Endodermal cell (in vitro differentiated cells): ENCODE data around the gene KDM2B. TPM values are rescaled to one million over a fixed set of nuclear protein-coding genes. Genes with fewer than 3 reads are reported as not detected.
A peak's percentile ranks its signal among the peaks of the same experiment; 100 is the strongest.

Source experiments
- DNase-seq: peaks from one replicate; pipeline ENCODE4 v3.0.0-alpha.2; 2017
- H3K27ac ChIP-seq: 2 replicates; pipeline ENCODE4 v1.5.1; 2013; ENCODE audit warnings: mild to moderate bottlenecking, low read depth, low read length, moderate library complexity
- H3K27me3 ChIP-seq: 2 replicates; pipeline ENCODE4 v1.6.1; 2013; ENCODE audit warnings: mild to moderate bottlenecking, low read length, moderate library complexity; ENCODE audit not compliant: insufficient read depth, control insufficient read depth, poor library complexity, severe bottlenecking
- H3K36me3 ChIP-seq: 2 replicates; pipeline ENCODE4 v1.7.0; 2013; ENCODE audit warnings: mild to moderate bottlenecking, low read length, moderate library complexity; ENCODE audit not compliant: control insufficient read depth, insufficient read depth
- H3K4me1 ChIP-seq: one replicate; pipeline ENCODE4 v1.7.0; 2013; ENCODE audit warnings: low read length; ENCODE audit not compliant: control insufficient read depth, insufficient read depth
- H3K4me3 ChIP-seq: 2 replicates; pipeline ENCODE4 v1.5.1; 2013; ENCODE audit warnings: mild to moderate bottlenecking, low read length, moderate library complexity
- H3K9ac ChIP-seq: 2 replicates; pipeline ENCODE4 v1.6.1; 2013; ENCODE audit warnings: mild to moderate bottlenecking, low read length, moderate library complexity; ENCODE audit not compliant: poor library complexity, severe bottlenecking; ENCODE audit errors: extremely low read depth
- H3K9me3 ChIP-seq: 2 replicates; pipeline ENCODE4 v1.6.1; 2013; ENCODE audit warnings: mild to moderate bottlenecking, low read length, moderate library complexity; ENCODE audit not compliant: control insufficient read depth
- H3K27ac Mint-ChIP-seq: 2 replicates; pipeline ENCODE4 v1.8.0; 2020; ENCODE audit warnings: mixed read lengths
- H3K27me3 Mint-ChIP-seq: 2 replicates; pipeline ENCODE4 v1.8.0; 2021; ENCODE audit warnings: mild to moderate bottlenecking, mixed read lengths; ENCODE audit not compliant: insufficient read depth
- H3K36me3 Mint-ChIP-seq: 2 replicates; pipeline ENCODE4 v1.8.0; 2020; ENCODE audit warnings: low read depth, mixed read lengths
- H3K4me1 Mint-ChIP-seq: 2 replicates; pipeline ENCODE4 v1.8.0; 2020; ENCODE audit warnings: mixed read lengths
- H3K4me3 Mint-ChIP-seq: 2 replicates; pipeline ENCODE4 v1.8.0; 2020; ENCODE audit warnings: mild to moderate bottlenecking, moderate library complexity, mixed read lengths
- H3K9me3 Mint-ChIP-seq: 2 replicates; pipeline ENCODE4 v1.8.0; 2020; ENCODE audit warnings: mild to moderate bottlenecking, mixed read lengths
- WGBS, 2 experiments: methylation state at CpG; one replicate each; pipeline versions ENCODE4 v1.1.5 to v1.1.7; 2013; ENCODE audit warnings: missing lambda C conversion rate in 2 of 2, mixed read lengths in 1 of 2; ENCODE audit not compliant: insufficient coverage in 1 of 2, insufficient read length in 1 of 2; 5-methylcytosine and 5-hydroxymethylcytosine counted together
- total RNA-seq, 2 donors: library from RNA; stranded (reverse); fragmentation: NEBNext Ultra II Directional in 1 of 2; extraction: Animal tissue kit (Norgen Biotek cat#: 25700) in 1 of 2; gene quantifications; 2 replicates in 1 of 2; 3 replicates in 1 of 2; pipeline ENCODE4 v1.2.1, GENCODE V29; 2021
- TF ChIP-seq, protein P1 (sequence below): fragments of 200-600 bp; sonication (generic); conservative IDR thresholded peaks from 2 replicates; pipeline ENCODE4 v1.5.0; 2021; ENCODE audit warnings: antibody characterized with exemption, mild to moderate bottlenecking

KDM2B gene
- total RNA-seq, 2 donors from 2014 or later = 103 to 125 TPM

DNA sequence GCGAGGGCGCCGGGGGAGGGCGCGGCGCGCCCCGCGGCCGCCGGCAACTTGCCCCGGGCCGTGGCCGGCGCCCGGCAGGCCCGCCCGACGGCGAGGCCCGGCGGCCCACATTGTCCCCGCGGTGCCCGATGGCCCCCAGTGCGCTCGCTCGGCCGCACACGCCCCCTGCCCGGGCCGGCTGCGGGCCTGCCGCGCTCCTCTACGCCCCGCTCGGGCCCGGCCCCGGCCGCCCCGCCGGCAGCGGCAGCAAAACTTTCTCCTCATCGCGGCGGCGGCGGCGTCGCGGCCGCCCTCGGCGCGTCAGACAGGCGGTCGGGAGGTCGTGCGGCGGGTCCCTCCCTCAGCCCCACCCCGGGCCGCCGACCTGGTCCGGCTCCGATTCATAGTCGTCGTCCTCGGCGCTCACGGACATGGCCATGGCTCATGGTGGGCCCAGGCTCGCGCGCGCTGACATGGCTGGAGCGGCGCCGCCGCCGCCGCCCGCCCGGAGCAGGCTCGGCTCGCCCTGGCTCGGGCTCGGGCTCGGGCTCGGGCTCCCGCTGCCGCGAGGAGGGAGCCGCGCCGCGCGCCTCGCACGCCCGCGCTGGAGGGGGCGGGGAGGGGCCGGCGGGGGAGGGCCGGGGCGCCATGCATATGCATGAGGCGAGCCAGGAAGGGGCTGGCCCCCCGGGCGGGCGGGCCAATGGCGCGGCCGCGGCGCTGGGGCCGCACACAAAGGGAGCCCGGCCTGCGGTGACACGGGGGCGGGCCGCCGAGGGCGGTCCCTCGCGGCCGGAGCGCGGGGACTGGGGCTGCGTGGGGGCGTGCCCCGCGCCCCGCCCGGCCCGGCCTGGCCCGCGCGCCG lies 113.8 kb downstream of the KDM2B start:
- Histone ChIP-seq H3K9ac (peak overlapping the region; percentile 30), H3K9me3 (no peaks in the 10 kb centered on the region), H3K27me3 (no peaks in the 10 kb centered on the region), H3K27ac (peak overlapping the region; percentile 76), H3K4me1 (peaks cover 4% of the 10 kb centered on the region), H3K4me3 (peak overlapping the region; percentile 72), H3K36me3 (peaks cover 8% of the 10 kb centered on the region)
- H3K27ac Mint-ChIP-seq = no peak overlapping the region
- H3K36me3 Mint-ChIP-seq = peaks cover 7% of the 10 kb centered on the region
- peak overlapping the region; percentile 64 for H3K4me3 Mint-ChIP-seq
- no peaks in the 10 kb centered on the region for H3K9me3 Mint-ChIP-seq
- H3K27me3 Mint-ChIP-seq = peaks cover 3% of the 10 kb centered on the region
- TF ChIP-seq, protein P1, sequence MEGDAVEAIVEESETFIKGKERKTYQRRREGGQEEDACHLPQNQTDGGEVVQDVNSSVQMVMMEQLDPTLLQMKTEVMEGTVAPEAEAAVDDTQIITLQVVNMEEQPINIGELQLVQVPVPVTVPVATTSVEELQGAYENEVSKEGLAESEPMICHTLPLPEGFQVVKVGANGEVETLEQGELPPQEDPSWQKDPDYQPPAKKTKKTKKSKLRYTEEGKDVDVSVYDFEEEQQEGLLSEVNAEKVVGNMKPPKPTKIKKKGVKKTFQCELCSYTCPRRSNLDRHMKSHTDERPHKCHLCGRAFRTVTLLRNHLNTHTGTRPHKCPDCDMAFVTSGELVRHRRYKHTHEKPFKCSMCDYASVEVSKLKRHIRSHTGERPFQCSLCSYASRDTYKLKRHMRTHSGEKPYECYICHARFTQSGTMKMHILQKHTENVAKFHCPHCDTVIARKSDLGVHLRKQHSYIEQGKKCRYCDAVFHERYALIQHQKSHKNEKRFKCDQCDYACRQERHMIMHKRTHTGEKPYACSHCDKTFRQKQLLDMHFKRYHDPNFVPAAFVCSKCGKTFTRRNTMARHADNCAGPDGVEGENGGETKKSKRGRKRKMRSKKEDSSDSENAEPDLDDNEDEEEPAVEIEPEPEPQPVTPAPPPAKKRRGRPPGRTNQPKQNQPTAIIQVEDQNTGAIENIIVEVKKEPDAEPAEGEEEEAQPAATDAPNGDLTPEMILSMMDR = no peak
- peak; percentile 97 for DNase-seq
- 0% methylated on average over 29 to 139 of the region's 139 CpGs for WGBS, 2 experiments
- peaks cover 17% of the 10 kb centered on the region for H3K4me1 Mint-ChIP-seq

DNA sequence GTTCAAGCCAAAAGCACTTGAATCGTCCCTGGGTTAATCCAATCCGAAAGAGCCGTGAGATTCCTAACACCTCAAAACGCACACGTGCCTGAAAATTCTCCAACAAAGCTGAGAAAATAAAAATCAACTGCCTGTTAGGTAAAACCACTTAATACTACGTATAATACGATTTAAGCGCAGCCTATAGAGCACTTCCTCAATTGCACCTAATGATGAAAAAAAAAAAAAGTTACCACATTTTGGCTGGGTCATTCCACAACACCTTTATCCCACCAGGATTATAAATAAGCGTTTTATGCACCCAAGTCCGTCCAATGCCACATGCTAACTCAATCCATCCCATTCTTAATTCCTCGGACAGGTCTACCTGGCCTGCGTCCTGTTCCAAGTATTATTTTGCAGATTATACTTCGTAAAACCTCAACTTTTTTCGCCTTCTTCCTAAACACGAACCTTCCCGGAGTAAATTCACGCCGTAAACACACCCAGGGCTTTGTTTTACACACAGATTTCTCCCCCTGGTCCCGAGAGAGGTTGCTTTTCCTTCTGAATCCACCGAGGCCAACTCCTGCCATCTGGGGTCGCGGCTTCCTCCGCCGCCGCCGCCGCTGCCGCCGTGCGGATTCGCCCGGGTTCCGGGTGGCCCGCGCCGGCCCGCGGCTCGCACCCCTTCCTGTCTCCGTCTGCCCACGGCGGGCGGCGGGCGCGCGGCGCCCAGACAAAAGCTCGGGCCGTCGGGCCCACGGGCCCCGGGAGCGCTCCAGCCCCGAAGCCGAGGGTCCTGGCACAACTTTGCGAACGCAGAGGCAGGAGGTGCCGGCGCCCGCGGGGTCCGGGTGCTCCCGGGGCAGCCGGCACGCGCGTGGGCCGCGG lies 114.7 kb downstream of the KDM2B start:
- Mint-ChIP-seq H3K36me3 (peaks cover 7% of the 10 kb centered on the region), H3K9me3 (no peaks in the 10 kb centered on the region), H3K27me3 (peaks cover 3% of the 10 kb centered on the region), H3K4me1 (peaks cover 13% of the 10 kb centered on the region), H3K4me3 (peak overlapping the region; percentile 64), H3K27ac (no peak overlapping the region)
- H3K27me3 ChIP-seq = no peaks in the 10 kb centered on the region
- peak overlapping the region; percentile 89 for H3K4me3 ChIP-seq
- peak overlapping the region; percentile 15 for H3K9ac ChIP-seq
- peaks cover 8% of the 10 kb centered on the region for H3K36me3 ChIP-seq
- peak; percentile 77 for DNase-seq
- WGBS, 2 experiments = 14 to 27% methylated on average over 37 to 70 of the region's 70 CpGs
- peaks cover under 1% of the 10 kb centered on the region for H3K4me1 ChIP-seq
- TF ChIP-seq, protein P1 = no peak
- H3K9me3 ChIP-seq = no peaks in the 10 kb centered on the region
- no peak overlapping the region for H3K27ac ChIP-seq

DNA sequence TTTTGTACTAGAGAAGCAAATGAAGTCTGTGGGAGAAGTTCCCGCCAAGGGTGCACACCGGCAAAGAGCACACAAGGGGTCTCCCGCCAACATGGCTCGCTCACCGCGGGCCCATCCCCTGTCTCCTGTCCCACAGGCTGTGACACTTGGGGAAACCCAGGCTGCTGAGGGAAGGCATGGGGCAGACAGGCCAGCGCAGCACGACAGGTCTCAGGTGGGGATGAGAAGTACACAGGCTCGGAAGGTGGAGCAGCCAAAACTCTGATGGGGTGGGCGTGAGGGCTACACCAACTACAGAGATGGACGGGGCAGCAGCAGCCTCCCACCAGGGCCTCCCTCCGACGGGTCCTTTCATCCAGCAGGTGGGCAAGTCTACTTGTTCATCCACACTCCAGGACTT lies 116.5 kb downstream of the KDM2B start:
- Mint-ChIP-seq H3K9me3 (peaks cover 4% of the 10 kb centered on the region), H3K27ac (no peak overlapping the region), H3K27me3 (peaks cover 3% of the 10 kb centered on the region), H3K4me1 (peaks cover 13% of the 10 kb centered on the region), H3K4me3 (no peak overlapping the region), H3K36me3 (peaks cover 21% of the 10 kb centered on the region)
- Histone ChIP-seq H3K4me1 (no peaks in the 10 kb centered on the region), H3K36me3 (peaks cover 14% of the 10 kb centered on the region), H3K27me3 (no peaks in the 10 kb centered on the region), H3K27ac (no peak overlapping the region), H3K9me3 (no peaks in the 10 kb centered on the region), H3K9ac (no peak overlapping the region), H3K4me3 (no peak overlapping the region)
- TF ChIP-seq, protein P1 = no peak
- WGBS, 2 experiments = 96% methylated on average over 12 to 13 of the region's 13 CpGs
- no peak for DNase-seq
